Tibial nerve (tissue), 3 donors: ENCODE results near the gene TOP2A.

ENCODE experiments used
- POLR2A ChIP-seq, 2 donors: fragments of 450-650 bp; IDR thresholded peaks; one replicate each; pipeline ENCODE4 v1.6.1; 2017; ENCODE audit warnings: antibody characterized with exemption in 2 of 2, mild to moderate bottlenecking in 2 of 2, moderate library complexity in 2 of 2
- TF ChIP-seq, protein P1 (sequence below), 5 experiments: fragments of 200-600 bp in 3 of 5; fragments of 450-650 bp in 2 of 5; sonication (generic) in 3 of 5; IDR thresholded peaks; one replicate each; pipeline ENCODE4 v1.5.1; 2016 to 2019; ENCODE audit warnings: antibody characterized with exemption in 5 of 5, mild to moderate bottlenecking in 3 of 5, moderate library complexity in 2 of 5

DNA sequence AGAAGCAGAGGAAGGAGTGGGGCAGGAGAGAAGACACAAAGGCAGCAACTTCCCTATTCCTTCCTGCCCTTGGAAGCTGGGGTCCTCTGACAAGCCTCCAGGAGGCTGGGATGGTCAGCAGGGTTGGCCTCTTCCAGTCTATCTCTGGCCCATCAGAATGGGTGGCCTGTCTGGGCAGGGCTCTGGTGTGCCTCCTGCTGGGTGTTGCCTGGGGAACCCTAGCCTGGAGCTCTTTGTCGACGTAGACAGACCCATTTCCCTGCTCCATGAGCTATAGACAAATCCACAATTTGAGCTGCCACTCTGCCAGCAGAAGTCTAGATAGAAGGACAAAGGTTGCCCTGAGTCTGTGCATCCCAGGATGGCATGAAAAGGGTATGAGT lies 36.9 kb upstream of the TOP2A start:
- TF ChIP-seq, protein P1, sequence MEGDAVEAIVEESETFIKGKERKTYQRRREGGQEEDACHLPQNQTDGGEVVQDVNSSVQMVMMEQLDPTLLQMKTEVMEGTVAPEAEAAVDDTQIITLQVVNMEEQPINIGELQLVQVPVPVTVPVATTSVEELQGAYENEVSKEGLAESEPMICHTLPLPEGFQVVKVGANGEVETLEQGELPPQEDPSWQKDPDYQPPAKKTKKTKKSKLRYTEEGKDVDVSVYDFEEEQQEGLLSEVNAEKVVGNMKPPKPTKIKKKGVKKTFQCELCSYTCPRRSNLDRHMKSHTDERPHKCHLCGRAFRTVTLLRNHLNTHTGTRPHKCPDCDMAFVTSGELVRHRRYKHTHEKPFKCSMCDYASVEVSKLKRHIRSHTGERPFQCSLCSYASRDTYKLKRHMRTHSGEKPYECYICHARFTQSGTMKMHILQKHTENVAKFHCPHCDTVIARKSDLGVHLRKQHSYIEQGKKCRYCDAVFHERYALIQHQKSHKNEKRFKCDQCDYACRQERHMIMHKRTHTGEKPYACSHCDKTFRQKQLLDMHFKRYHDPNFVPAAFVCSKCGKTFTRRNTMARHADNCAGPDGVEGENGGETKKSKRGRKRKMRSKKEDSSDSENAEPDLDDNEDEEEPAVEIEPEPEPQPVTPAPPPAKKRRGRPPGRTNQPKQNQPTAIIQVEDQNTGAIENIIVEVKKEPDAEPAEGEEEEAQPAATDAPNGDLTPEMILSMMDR (IDR thresholded peaks at IDR 0.05) = no peak
- no peak for TF ChIP-seq POLR2A (IDR thresholded peaks at IDR 0.05)
